GM19328 (cell line): ENCODE data around the gene IFI44L.
A peak's percentile ranks its signal among the peaks of the same experiment; 100 is the strongest.

Experiments used
- ATAC-seq: cut with Tn5 transposase; IDR thresholded peaks from one replicate; pipeline ENCODE4 v1.9.1; 2021; ENCODE audit warnings: mild to moderate bottlenecking, moderate library complexity; ENCODE audit not compliant: unreplicated experiment

Gene IFI44L

DNA sequence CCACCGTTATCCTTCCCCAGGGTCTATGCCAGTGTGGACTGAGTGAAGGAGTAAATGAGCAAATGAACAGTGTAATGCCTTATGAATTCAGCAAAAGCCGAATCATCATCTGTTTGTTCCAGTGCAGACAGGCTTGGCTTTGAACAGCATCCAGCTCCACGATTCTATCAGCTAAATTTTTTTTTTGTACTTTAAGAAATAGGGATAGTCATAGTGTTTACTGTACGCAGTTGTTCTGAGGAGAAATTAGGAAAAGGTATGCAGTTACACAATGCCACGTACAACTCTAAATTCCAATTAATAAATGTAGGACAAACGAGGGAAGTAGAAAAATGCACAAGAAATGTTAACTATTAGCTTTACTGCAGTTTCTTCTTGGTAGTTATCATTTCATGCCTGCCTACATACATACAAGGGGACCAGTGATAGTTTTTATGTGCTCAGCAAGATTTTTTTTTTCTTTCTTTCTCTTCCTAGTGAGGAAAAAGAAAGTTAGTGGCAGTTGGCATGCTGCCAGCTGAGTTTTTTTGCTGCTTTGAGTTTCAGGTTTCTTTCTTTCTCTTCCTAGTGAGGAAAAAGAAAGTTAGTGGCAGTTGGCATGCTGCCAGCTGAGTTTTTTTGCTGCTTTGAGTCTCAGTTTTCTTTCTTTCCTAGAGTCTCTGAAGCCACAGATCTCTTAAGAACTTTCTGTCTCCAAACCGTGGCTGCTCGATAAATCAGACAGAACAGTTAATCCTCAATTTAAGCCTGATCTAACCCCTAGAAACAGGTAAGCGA is at the start of gene IFI44L:
IFI44L (plus strand) TSS at position 646 of the 777 bp plus-strand sequence. CDS start 7,468 bp downstream, outside the sequence.
- ATAC-seq, result peak; percentile 41

DNA sequence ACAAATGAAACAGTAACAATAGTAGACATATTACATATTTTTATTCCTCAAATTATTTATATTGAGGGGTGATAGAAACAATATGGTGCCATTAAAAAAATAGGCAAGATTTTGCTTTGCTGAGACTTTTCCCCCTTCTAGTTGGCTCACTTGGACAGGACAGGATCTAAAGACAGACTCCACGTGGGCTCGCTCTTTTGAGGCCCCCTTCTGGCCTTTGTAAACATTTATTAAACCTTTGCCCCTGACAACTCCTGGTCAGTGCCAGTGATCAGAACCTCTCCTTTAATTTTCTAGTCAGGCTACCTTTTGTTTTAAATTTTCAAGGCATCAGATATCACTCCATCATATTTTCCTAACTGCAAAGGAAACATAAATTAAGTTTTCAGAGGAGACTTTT is 49.7 kb upstream of the IFI44L start:
- no peak for ATAC-seq

DNA sequence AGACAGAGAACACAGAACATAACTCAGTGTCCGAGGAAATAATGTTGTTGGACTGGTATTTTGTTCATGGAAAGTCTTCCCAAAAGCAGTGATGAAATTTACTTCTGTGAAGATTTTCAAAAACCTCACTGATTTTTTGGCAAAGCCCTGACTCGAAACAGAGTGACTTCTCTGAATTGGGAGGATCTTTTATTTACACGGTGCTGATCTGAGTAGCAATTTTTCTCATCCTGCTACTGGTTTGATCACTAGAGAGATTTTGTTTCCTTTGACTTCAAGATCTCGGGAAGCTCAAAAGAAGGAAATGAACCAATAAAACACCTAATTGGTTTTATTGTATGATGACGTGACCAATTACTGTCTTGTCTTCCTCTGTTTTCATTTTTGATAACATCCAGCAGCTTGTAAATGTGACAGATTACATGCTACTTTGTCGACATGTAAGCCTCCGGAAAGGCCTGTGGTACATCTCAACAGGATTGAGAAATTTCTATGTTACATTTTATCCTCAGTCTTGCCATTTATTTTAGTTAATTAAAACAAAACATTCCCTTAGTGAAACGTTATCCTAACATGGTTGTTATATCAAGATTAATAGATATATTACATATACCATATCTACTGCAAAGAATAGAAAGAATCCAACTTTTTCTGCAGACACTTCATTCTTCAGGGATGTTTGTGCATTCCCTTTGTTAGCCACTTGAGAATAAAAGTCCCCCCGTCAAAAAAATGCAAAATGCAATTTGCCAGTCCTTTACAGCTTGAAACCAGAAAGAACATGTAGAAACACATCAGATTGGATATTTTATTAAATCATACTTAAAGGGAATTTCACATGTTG is 42.8 kb upstream of the IFI44L start:
- no peak for ATAC-seq

DNA sequence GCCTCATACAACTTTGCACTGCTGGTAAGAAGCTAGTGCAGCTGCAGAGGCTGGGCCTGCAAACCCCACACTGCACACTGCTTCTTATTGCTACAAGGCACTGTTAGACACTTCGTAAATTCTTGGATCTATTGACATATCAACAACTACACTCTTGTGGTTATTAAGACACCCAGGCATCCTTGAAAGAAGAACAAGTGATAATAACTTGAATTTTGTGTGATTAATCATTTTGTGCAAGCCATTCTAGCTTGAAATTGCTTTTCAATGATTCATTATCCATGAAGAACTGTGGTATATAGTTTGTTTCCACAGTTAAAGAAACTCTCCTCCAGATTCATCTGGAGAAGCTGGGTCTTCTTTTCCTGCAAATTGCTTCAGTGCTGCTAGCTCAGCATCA is 33.7 kb upstream of the IFI44L start:
- no peak for ATAC-seq

DNA sequence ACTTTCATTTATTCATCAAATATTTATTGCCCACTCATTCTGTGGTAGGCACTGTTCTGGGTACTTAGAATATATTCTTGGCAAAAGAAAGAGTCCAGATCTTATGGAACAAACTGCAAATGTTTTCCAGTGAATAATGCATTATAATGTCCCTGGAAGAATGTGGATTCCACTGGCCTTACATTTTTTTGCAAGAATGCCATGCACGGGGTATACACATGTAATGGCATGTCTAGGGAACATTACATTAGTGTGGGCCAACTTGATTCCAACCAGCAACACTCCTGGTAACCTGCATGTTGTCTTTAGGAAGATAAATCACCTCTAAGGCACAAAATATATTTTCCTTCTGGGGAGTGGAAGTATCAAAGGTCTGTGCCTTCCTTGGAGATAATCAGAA is 33.0 kb upstream of the IFI44L start:
- ATAC-seq, result no peak

DNA sequence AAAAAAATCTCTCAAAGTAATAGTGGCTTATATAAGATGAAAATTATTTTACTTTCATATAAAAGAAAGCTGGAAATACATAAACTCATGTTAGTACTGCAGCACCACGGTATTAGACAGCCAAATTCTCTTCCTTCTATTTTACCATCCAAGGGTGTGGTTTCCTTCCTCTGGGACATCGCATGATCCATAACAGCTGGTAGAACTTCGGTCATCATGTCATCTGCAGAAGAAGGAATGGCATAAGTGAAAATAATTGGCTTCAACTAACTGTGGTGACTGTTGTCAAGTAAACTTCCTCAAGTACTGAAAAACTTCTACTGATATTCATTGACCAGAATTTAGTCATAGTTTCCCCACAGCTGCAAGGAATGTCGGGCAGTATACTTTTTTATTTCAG is 28.3 kb upstream of the IFI44L start:
- no peak for ATAC-seq

DNA sequence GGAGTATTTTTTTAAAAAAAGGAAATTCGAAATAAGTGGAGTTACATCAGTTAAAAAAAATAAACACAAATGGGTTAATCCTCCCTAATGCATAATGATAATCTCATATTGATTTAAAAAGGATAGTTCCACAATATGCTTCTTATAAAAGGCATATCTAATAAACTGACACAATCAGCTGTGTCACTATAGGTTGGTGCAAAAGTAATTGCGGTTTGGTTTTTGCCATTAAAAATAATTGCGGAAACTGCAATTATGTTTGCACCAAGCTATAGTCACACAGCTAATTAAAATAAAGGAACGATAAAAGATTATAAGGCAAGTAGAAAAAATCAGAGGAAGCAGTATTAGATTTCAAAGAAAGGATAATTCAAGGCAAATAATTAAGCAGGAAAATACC is 21.0 kb upstream of the IFI44L start:
- no peak for ATAC-seq

DNA sequence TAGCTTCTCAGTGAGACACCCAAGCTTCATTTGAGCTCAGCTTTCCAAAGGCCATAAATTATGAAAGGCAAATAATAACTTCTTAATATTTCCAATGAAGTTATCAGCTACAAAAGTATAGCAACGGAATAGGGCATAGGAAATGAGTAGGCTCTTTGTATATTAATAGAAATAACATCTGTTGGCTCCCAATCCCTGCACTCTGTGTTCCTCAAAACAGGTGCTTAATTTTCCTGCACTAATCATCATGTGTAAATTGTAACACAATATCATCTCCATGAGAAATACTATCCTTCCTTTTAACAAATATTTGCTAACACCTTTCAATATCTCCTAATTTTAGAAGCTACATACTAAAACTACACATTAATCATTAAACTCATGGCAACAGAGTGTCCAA is 19.2 kb upstream of the IFI44L start:
- ATAC-seq, result no peak

DNA sequence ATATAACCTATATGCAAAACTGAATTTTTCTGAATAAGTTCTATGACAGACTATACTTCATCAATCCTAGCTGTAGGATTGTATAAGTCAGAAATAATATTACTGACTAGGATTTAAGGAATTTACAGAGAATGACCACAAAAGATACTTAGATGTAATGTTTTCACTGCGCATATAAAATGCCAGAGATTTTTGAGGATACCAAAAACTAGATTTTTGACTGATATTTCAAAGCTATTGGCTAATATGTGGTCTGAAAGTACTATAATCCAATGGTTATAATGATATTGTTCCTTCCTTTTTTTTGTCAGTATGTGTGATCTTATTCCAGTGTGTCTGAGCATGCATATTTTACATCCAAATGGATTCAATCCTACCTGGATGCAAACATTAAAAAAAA is 17.0 kb upstream of the IFI44L start:
- ATAC-seq, result no peak

DNA sequence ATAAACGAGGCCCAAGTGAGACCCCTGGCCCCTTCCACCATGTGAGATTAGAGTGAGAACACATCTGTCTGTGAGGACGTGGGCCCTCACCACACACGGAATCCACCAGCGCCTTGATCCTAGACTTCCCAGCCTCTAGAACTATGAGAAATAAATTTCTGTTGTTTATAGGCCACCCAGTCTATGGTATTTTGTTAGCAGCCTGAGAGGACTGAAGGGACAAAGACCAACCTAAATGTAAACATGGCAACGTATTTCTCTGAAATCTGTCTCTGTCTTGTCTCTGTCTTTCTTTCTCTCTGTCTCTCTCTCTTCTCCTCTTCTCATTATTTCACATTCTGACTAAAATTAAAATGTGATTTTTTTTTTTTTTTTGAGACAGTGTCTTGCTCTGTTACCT is 15.6 kb upstream of the IFI44L start:
- no peak for ATAC-seq

DNA sequence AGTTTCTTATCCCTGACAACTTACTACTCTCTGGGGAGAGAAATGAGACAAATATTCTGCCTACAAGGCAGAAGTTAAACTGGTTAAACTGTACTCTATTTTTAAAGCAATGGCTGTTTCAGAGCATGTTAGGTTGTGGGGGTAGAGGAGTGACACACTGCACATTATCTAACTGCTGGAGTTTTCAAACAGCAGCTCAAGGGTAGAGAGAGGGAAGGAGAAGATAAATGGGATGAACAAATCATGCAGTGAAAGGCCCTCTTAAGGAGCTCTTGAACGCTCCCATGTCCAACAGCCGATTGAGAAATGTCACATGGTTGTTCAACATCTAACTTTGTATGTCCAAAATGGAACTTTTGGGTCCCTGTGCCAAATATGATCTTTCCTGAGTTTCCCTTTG is 14.0 kb upstream of the IFI44L start:
- no peak for ATAC-seq

DNA sequence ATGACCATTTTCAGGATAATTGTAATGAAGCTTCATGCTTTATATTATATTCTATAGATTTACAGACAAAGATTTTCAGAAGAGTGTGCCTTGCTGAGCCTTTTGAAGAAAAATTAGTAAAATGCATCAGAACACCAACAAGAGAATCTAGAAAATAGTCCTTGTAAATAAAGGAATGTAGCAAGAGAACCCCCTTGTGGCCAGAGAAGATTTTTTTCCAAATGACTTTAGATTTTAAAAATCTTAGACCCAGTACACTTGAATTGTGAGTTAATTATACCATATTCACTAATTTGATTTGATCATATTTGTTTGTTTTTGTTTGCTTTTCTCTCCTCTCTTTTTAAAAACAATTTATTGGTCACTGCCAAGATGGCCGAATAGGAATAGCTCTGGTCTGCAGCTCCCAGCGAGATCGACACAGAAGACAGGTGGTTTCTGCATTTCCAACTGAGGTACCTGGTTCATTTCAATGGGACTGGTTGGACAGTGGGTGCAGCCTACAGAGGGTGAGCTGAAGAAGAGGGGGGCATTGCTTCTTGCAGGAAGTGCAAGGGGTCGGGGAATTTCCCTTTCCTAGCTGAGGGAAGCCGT is 12.8 kb upstream of the IFI44L start:
- no peak for ATAC-seq

DNA sequence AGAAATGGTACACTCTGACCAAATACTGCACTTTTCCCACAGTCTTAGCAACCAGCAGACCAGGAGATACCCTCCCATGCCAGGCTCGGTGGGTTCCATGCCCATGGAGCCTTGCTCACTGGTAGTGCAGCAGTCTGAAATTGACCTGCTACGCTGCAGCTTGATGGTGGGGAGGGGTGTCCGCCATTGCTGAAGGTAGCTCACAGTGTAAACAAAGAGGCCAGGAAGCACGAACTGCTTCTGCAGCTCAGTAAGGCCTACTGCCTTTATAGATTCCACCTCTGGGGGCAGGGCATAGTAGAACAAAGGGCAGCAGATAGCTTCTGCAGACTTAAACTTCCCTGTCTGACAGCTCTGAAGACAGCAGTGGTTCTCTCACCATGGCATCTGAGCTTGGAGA is 12.3 kb upstream of the IFI44L start:
- no peak for ATAC-seq

DNA sequence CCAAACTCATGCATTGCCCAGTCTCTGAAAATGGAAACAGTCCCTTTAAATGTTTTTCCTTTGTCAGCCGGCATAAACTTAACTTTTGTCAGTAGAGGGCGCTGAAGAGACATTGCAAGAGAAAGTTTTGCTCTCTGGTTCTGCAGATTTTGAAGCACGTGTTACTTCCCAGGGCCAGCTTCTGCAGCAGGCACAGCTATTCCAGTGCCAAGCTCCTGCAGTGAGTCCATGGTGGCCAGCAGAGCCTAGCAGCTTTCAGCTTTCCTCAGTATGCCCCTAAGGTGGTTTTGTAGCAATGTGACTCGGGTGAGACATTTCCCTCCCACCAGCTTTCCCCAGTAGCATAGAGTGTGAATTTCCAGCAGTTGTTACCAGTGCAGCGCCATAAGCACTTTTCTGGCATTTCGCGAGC is 2.6 kb upstream of the IFI44L start:
- peak; percentile 40 for ATAC-seq

DNA sequence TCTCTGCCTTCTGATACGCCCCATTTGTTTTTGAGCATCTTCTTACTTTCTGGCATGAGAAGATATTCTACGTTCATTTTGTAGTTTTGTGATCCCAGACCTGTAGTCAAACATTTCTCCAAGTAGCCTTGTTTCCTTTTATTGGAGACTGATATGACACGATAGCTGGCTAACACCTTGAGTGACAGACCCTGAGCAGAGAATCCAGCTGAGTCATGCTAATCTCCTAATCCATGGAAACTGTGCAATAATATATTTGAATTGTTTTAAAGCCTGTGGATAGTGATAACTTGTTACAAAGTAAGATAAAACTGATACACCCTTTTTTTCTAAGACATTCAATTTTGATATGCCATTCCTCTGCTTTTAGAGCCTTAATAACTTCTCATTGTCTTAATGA is 1.2 kb upstream of the IFI44L start:
- ATAC-seq, result no peak

DNA sequence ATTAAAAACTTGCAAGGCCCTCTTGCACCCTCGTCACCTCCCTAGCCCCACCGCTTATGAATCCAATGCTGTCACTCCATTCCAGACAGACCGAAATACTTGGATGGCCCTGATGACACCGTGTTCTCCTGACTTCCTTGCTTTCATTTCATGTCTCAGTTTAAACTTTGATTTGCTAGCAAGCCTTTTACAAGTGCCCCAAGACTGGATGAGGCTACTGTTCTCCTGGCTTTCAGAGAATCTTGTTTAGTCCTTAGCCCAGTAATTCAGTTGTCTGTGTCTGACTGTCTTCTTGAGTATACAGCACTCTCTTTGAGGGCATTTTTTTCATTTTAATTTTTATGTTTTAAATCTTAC is 824 bp upstream of the IFI44L start:
- peak; percentile 3 for ATAC-seq

DNA sequence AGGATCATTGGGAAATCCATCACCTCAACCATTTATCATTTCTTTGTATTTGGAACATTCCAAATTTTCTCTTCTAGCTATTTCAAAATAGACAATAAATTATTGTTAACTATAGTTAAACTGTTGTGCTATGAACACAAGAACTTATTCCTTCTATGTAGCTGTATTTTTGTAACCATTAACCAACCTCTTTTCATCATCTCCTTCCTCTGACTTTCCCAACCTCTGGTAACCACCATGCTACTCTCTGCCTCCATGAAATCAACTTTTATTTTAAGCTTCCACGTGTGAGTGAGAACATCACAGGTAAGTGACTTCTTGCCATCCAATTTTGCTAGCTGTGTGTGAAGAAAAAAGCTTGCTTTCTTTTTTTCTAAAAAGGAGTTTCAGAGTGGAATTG is 418 bp downstream of the IFI44L start:
- no peak for ATAC-seq

DNA sequence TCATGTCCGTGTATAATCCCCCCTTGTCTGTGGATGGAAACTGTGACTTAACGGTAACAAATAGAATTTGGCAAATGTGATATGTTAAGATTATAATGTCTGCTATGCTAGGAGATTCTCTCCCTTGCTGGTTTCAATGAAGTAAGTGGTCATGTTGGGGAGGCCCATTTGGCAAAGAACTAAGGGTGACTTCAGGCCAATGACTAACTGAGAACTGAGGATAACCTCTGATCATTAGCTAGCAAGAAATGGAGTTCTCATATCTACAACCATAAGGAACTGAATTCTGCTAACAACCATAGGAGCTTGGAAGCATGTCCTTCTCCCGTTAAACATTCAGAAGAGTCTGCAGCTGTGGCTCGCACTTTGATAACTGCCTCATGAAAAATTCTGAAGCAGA is 2.3 kb downstream of the IFI44L start:
- ATAC-seq, result no peak

DNA sequence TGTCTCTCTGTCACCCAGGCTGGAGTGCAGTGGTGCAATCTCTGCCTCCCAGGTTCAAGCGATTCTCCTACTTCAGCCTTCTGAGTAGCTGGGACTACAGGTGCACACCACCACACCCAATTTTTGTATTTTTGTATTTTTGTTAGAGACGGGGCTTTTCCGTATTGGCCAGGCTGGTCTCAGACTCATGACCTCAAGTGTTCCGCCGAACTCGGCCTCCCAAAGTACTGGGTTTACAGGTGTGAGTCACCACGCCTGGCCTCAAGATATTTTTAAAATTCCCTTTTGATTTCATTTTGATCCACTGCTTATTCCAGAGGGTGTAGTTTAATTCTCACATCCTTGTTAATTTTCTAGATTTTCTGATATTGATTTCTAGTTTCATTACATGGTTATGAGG is 3.8 kb downstream of the IFI44L start:
- ATAC-seq, result no peak

DNA sequence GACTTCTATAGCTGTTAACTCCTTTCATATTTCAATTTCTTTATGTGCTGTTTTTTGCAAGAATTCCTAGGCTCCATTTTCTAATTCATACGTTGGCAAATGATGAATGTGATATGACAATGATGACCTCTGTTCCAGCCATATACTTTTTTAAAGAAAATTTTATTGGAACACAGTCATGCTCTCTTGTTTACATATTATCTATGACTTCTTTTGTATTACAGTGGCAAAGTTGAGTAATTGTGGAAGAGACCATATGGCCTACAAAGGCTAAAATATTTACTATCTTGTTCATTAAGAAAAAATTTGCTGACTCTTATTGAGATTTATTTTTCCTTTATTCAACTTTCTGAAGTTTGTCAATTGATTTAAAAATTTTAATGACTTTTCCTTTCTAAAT is 7.1 kb downstream of the IFI44L start:
- ATAC-seq, result no peak

DNA sequence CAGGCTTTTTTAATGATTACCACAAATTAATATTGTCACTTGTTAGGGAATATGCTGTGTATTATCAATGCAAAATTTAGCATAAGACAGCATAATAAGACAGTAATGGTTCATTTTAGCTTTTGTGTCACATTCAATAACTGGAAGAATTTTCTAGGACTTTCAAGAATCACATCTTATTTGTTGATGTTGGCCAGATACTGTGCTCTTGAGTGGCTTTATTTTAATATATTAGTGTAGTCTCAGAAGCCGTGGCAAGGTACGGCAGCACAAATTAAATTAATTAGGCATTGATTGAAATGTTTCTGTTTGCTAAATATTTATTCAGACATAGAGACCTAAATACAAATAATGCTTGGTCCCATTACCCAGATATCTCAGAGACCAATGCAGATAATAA is 10.4 kb downstream of the IFI44L start:
- no peak for ATAC-seq

DNA sequence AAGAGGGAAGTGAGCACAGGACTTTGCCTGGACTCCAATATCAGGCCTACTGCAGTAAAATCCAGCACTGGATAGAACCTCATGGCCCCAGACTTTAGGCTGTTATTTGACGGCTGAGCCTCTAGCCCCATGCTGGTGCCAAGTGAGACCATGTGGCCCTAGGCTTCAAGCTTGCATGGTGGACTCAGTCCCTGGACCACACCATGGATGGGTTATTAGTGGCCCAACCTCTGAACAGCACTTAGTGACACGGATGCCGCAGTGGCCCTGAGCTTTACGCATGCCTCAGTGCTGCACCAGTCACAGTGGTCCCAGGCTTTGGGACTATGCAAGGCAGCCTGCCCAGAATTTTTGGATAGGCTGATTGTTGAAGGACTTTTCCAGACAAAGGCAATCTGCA is 13.0 kb downstream of the IFI44L start:
- no peak for ATAC-seq
